KOPT-K1 (cell line): ENCODE measurements around the gene ADPGK.

ENCODE experiments used
- H3K27ac ChIP-seq: fragments of 200-600 bp; sonication (generic); 2 replicates; pipeline ENCODE4 v1.5.1; 2016; ENCODE audit warnings: antibody characterized with exemption, mild to moderate bottlenecking, low read depth, low read length; ENCODE audit not compliant: poor library complexity, severe bottlenecking
- H3K36me3 ChIP-seq: fragments of 200-600 bp; sonication (generic); 2 replicates; pipeline ENCODE4 v1.5.1; 2017; ENCODE audit warnings: antibody characterized with exemption, mild to moderate bottlenecking, low read length, moderate library complexity; ENCODE audit not compliant: insufficient read depth
- H3K9me3 ChIP-seq: fragments of 200-600 bp; sonication (generic); 2 replicates; pipeline ENCODE4 v1.5.1; 2017; ENCODE audit warnings: antibody characterized with exemption, low read length, mild to moderate bottlenecking; ENCODE audit not compliant: insufficient read depth, poor library complexity, severe bottlenecking

Gene ADPGK

DNA sequence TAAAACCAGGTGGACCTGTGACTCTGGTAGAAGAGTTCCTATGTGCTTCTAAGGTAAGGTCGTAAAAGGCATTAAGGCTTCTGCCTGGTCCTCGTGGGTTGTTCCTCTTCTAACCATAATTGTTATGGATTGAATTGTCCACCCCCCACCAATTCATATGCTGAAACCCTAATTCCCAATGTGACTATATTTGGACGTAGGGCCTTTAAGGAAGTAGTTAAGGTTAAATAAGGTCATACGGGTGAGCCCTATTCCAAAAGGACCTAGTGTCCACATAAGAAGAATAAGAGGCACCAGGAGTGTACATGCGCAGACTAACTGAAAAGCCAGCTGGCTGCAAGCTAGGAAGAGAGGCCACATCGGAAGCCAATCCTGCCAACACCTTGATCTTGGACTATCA lies 1.9 kb downstream of the ADPGK start:
- Histone ChIP-seq H3K27ac (no peak overlapping the region), H3K36me3 (peaks cover 50% of the 10 kb centered on the region), H3K9me3 (no peaks in the 10 kb centered on the region)

DNA sequence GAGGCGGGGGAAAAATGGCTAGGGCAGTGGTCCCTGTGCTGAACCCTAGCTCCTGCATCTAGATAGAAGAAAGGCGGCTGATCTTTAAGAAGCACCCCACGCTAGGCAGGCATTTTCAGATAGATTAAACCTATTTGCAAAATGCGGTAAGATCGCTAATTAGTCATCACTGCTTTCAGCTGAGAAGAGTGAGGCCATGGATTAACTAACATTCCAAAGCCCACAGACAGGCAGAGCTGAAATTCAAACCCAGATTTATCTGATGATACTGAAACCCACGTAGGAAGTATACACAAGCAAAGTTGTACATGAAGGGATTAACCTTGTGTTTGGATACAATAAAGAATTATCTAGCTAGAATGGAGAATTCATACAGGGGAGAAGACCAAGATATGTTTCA lies 4.8 kb downstream of the ADPGK start:
- Histone ChIP-seq H3K9me3 (no peaks in the 10 kb centered on the region), H3K27ac (no peak overlapping the region), H3K36me3 (peaks cover 79% of the 10 kb centered on the region)

DNA sequence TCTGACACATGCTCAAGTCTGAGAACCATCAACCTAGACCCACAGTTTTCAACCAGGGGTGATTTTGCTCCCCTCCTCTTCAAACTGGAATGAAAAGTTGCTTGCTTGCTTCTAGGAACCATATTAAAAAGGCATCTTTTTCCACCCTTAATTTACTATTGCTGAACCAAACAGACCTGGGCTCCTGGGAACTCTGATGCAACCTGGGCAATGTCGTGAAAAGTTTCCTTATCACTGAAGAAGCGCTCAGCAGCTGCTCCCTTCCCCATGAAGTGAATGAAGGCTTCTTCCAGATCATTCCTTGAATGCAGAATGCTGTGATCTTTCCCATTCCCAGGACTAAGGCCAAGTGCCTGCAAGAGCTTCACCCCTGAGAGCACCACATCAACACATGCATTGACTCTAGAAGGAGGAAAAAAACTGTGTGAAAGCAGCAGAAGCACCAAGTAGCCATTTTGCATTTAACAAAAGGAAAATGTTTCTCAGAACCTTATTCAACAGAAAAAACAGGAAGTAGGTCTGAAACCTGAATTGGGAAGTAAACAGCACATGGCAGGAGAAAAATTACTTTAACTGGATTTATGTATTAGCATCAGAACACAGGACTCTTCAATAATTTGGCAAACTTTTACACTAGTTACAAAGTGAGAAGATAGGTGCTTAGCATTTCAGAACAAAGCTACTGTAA lies 8.7 kb downstream of the ADPGK start:
- H3K9me3 ChIP-seq = no peaks in the 10 kb centered on the region
- peaks cover 97% of the 10 kb centered on the region for H3K36me3 ChIP-seq
- no peak overlapping the region for H3K27ac ChIP-seq

DNA sequence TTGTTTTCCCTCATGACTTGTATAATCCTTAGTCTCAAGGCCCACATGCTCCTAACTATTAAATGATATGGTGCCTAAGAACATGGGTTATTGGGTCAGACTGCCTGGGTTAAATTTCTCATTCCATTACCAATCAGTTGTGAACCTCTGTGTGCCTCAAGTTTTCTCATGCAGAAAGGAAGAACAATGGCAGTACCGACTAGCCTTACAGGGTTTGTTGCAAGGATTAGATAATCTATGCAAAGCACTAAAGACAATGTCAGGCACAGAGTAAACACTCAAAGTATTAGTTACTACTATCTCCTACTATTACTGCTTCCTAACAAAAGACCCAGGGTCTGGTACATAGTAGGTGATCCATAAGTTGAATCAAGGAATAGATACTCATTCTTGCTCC lies 12.2 kb downstream of the ADPGK start:
- Histone ChIP-seq H3K36me3 (peaks cover 98% of the 10 kb centered on the region), H3K27ac (no peak overlapping the region)

DNA sequence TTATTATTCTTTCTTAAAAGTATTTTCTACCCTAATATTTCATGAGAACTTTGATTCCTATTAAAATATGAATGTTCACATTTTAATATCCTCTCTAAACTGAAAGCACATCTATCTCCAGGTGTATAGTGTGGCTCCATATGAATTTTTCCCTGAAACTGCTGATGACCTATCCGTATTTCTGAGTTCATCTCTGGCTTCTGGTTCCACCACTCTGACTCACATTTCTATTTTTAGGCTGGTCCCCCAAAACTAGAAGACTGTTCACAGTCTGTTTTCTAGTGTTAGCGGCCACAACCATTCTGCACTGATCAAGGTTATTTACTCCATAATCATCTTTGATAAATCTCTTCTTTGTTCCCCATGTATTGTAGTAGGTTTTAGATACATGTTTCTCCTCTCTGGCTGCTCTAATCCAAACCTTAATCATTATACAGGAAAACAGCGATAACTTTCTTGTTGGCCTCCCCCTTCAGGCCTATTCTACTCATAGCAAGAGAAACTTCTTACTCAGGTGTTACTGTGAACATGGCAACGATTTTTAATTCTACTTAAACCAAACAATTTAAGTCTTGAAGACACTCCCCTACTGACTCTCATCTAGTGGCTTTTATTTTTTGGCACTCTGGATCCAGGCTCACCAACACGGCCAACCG lies 12.8 kb downstream of the ADPGK start:
- no peak overlapping the region for H3K27ac ChIP-seq
- H3K36me3 ChIP-seq = peaks cover 98% of the 10 kb centered on the region
- H3K9me3 ChIP-seq = peaks cover 24% of the 10 kb centered on the region

More for the DNA sequence above, 12.2 kb downstream of the ADPGK start:
- peaks cover 24% of the 10 kb centered on the region for H3K9me3 ChIP-seq

DNA sequence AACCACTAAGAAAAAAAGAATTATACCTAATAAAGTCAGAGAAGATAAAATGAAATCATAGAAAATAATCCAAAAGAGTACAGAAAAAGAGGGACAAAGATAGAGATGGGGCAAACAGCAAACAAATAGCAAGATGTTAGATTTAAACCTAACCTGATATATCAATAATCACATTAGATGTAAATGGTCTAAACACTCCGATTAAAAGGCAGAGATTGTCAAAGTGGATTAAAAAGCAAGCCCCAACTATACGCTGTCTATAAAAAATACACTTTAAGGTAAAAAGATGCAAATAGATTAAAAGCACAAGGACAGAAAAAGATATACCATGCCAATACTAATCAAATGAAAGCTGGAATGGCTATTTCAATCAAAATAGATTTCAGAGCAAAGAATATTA lies 16.8 kb downstream of the ADPGK start:
- H3K9me3 ChIP-seq = peaks cover 24% of the 10 kb centered on the region
- H3K36me3 ChIP-seq = peaks cover 95% of the 10 kb centered on the region
- H3K27ac ChIP-seq = no peak overlapping the region

DNA sequence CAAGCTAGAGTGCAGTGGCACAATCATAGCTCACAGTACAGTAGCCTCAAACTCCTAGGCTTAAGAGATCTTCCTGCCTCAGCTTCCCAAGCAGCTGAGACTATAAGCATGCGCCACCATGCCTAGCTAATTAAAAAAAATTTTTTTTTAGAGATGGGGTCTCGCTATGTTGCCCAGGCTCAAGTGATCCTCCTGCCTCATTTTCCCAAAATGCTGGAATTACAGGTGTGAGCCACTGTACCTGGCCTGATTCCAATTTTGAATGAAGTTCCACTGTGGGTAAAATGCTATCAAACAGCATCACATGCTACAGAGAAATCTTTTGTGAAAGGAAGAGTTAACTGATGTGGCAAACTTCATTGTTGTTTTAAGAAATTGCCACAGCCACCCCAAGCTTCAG lies 17.5 kb downstream of the ADPGK start:
- H3K9me3 ChIP-seq = peaks cover 24% of the 10 kb centered on the region
- H3K27ac ChIP-seq = no peak overlapping the region
- H3K36me3 ChIP-seq = peaks cover 94% of the 10 kb centered on the region

DNA sequence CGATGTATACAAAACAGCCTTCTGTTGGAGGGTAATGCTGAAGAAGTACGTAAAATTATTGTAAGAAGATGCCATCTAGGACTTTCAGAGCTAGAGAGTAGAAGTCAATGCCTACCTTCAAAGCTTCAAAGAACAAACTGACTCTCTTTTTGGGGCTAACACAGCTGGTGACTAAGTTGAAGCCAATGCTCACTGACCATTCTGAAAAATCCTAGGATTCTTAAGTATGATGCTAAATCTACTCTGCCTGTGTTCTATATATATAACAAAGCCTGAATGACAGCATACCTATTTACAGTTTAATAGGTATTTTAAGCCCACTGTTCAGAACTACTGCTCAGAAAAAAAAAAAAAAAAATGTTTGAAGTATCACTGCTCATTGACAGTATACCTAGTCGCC lies 18.9 kb downstream of the ADPGK start:
- H3K27ac ChIP-seq = no peak overlapping the region
- H3K36me3 ChIP-seq = peaks cover 96% of the 10 kb centered on the region
- H3K9me3 ChIP-seq = peaks cover 24% of the 10 kb centered on the region

DNA sequence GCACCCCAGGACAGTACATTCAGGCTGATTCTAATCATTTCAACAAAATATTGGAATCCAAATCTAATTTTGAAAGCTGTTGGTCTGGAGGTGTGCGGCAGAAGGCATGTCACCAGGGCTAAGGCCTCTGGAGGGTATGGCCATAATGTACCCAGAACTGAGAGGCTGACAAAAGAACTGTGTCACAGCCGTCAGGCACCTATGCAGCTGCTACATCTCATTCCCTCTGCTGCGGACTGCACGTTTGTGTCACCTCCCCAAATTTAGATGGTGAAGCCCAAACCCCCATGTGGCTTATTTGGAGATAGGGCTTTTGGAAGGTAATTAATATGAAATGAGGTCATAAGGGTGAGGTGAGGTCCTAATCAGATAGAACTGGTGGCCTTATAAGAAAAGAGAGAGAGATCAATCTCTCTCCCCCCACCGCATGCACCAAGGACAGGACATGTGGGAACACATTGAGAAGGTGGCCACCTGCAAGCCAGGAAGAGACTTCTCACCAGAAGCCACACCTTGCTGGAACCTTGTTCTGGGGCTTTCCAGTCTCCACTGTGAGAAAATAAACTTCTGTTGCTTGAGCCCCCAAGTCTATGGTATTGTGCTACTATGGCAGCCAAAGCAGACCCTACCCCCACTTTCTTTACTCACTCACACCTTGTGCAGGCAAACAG lies 22.8 kb downstream of the ADPGK start:
- Histone ChIP-seq H3K36me3 (peaks cover 93% of the 10 kb centered on the region), H3K27ac (no peak overlapping the region)

DNA sequence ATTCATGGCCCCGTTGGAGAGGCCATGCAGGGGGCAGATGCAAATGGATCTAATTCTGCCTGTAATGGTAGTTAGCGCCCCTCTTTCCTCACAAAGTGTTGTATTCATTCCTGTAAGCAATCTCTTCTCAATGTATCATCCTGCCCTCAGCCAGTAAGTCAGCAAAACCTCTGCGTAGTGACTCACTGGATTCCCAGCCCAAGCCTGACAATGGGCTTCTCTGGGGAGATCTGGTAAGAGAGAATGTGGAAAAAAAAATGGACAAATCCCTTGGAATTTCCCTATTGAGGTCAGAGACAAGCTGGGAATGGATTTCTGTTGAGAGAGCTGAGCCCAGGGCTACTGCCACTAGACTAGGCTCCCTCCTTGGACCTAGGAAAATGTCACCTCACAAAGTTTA lies 25.4 kb downstream of the ADPGK start:
- H3K9me3 ChIP-seq = no peaks in the 10 kb centered on the region
- H3K36me3 ChIP-seq = peaks cover 93% of the 10 kb centered on the region
- H3K27ac ChIP-seq = no peak overlapping the region

More for the DNA sequence above, 22.8 kb downstream of the ADPGK start:
- no peaks in the 10 kb centered on the region for H3K9me3 ChIP-seq

DNA sequence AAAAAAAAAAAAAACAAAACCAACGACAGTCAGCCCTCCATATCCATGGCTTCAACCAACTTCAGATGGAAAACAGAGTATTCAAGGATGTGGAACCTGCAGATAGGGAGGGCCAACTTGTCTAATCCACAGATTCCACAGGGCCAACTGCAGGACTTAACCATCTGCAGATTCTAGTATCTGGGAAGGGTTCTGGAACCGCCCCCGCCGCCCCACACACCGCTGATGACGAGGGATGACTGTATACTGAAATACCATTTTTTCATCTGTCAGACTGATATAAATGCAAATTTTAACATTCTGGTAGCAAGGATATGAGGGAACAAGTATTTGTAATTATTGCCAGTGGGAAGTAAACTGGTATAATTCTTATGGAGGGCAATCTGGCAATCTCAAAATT lies 29.5 kb downstream of the ADPGK start:
- H3K9me3 ChIP-seq = no peaks in the 10 kb centered on the region
- H3K27ac ChIP-seq = no peak overlapping the region
- H3K36me3 ChIP-seq = peaks cover 86% of the 10 kb centered on the region

DNA sequence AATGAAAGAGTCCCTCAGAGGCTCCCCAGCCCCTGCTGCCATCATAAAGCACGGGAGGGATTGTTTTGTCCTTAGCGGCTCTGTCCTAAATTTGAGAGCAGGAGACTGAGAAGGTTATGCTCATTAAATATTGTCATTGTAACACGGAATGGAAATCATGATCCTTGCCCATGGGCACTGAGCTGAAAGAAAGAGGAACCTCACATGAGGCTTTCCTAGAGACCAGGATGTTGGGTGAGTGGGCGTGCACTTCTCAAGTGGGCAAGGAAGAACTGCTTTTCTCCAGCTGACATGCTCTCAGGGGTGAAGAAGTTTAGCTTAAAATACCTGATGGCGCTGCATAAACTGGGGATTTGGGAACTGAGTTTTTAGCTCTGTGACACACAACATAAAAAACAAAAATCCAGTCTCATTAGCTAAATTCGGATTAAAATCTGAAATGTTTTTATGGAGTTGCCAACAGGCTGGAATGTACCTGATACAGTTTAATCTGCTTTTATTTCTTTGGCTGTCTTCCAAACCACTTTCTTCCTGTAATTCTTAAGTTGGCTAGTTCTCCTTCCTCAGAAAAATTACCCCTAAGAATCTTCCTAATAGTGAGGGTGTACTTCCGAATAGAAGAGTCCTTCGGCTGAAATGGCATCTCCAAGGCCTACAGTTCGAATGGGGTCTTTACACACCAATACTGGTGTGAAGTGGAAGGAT lies 31.7 kb downstream of the ADPGK start:
- peaks cover 67% of the 10 kb centered on the region for H3K36me3 ChIP-seq

DNA sequence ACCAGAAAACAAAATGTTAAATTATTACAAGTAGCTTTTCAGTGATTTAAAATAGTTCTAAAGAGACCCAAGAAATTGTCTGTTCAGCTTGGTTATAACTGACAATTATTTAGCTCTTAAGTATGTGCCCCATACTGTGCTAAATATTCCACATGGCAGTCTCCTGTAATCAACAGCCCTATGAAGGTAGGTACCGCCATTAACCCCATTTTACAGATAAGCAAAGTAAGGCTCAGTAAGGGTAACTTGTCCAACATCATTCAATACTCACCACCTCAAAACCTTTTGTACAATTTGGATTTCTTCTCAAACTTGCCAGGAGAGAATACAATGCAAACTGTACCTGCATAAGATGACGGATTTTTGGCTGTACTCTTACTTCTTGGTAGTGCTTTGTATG lies 33.9 kb downstream of the ADPGK start:
- no peak overlapping the region for H3K27ac ChIP-seq
- H3K36me3 ChIP-seq = peaks cover 45% of the 10 kb centered on the region
- H3K9me3 ChIP-seq = no peaks in the 10 kb centered on the region

More for the DNA sequence above, 31.7 kb downstream of the ADPGK start:
- no peak overlapping the region for H3K27ac ChIP-seq
- H3K9me3 ChIP-seq = no peaks in the 10 kb centered on the region

DNA sequence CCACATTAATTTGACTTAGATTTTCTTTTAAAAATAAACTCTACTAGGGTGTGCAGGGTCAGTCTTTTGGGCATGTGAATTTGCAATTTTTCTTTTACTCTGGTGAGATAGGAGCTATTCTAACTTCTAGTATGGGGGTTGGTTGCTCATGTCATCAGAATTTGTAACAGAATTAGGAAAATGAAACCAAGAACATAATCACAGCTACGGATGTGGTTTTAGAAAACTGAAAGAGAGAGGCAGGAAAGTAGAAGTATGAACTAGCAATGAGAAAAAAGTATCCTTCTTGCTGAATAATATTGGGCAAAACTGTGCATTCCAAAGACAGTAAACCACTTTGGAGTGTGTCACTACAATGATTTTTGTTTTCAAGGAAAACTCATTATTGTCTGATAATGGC lies 43.3 kb downstream of the ADPGK start:
- Histone ChIP-seq H3K36me3 (peaks cover 18% of the 10 kb centered on the region; the same call in 1 of the 2 replicates), H3K27ac (peak overlapping the region; percentile 42), H3K9me3 (no peaks in the 10 kb centered on the region)

DNA sequence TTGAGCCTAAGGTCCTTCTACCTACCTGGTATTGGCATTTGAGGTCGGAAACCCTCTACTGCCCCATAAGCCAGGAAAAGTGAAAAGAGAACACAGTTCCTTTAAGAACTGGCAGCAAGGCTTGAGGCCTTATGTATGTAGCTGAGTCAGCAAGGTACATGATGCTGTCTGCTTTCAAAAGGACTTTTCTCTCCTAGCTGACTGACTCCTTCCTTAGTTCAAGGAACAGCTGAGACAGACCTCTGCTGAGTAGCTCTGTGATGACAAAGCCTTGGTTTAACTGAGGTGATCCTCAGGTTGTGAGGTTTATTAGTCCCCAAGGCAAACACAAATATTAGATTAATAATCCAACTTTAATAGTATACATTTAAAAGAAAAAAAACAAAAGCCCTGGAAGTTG lies 45.8 kb downstream of the ADPGK start:
- H3K36me3 ChIP-seq = peaks cover 18% of the 10 kb centered on the region; the same call in 1 of the 2 replicates
- H3K27ac ChIP-seq = no peak overlapping the region
- no peaks in the 10 kb centered on the region for H3K9me3 ChIP-seq
